Medulla oblongata (tissue), 1 donor: ENCODE measurements around the gene GALNT14.

ENCODE experiments used
- DNase-seq: peaks from one replicate; pipeline ENCODE4 v3.0.0-alpha.2; 2015; ENCODE audit errors: extremely low spot score

GALNT14 gene

DNA sequence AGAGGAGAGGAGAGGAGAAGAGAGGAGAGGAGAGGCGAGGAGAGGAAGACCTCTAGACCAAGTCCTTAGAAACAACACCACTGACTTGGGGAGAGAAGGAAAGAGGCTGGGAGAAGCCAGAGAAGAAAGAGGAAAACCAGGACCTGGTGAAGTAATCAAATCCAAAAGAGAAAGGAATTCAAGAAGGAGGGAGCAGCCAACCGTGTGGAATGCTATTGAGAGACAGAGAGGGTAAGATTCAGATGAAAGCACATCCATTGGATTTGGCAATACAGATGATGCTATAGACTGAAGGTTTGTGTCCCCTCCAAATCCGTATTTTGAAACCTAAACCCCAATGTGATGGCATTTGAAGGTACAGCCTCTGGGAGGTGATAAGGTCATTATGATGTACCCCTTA is 50.7 kb downstream of the GALNT14 start:
- no peak for DNase-seq

DNA sequence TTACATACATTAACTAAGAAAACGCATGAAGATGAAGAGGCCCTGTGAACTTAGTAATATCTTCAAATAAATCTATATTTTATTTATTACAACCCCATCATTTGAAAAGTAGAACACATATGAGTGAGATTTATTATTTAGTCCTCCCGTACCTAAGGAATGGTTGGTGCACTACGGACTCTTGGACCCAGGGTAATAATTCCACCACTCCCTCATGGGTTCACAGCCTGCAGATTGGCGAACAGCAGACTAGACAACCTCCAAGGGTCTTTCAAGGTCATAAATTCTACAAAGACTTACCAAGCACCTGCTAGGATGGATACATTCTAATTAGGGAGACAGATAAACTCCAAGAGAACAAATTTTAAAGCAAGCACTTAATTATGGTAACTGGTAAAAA is 51.6 kb downstream of the GALNT14 start:
- no peak for DNase-seq

- DNase-seq: no peak
Measured at GRCh38 chr2:31083234-31083993, 54.8 kb downstream of the GALNT14 start.

GRCh38 chr2:31082002-31082401 is 56.2 kb downstream of the GALNT14 start:
- DNase-seq: no peak

- DNase-seq: no peak
Measured at GRCh38 chr2:31081492-31081891, 56.7 kb downstream of the GALNT14 start.

GRCh38 chr2:31080361-31080760 is 57.9 kb downstream of the GALNT14 start:
- no peak for DNase-seq

GRCh38 chr2:31079665-31080064 is 58.6 kb downstream of the GALNT14 start:
- no peak for DNase-seq

GRCh38 chr2:31078579-31079105 is 59.6 kb downstream of the GALNT14 start:
- no peak for DNase-seq

GRCh38 chr2:31078011-31078410 is 60.2 kb downstream of the GALNT14 start:
- DNase-seq: no peak

DNA sequence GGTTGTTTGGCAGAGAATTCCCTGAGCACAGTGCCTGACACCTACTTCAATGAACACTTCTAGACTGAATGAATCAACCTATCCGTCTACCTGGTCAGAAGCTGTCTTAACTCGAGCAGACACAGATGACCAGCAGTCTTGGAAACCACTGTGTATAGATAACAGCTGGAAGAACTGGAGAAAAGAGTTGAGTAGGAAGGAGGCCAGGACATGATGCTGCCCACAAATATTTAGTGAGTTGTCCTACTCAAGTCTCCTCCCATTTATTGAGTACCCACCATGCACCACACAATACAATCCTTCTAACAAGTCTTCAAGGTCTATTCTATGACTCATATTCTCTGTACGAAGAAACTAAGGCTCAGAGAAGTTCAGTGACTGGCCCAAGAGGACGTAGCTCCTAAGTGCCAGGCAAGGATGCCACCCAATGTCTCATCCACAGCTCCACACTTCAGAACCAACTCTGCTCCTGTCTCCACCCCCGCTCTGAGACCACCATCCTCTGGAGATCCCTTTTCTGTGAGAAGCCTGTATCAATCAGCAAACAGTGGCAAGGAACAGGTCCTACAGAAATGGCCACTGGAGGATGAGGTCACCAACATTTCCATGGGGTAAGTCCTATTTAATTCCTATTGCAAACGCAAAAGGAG is 62.2 kb downstream of the GALNT14 start:
- DNase-seq: no peak

GRCh38 chr2:31075431-31075830 is 62.8 kb downstream of the GALNT14 start:
- no peak for DNase-seq

GRCh38 chr2:31071741-31072140 is 66.5 kb downstream of the GALNT14 start:
- no peak for DNase-seq

GRCh38 chr2:31070339-31071125 is 67.7 kb downstream of the GALNT14 start:
- no peak for DNase-seq

DNA sequence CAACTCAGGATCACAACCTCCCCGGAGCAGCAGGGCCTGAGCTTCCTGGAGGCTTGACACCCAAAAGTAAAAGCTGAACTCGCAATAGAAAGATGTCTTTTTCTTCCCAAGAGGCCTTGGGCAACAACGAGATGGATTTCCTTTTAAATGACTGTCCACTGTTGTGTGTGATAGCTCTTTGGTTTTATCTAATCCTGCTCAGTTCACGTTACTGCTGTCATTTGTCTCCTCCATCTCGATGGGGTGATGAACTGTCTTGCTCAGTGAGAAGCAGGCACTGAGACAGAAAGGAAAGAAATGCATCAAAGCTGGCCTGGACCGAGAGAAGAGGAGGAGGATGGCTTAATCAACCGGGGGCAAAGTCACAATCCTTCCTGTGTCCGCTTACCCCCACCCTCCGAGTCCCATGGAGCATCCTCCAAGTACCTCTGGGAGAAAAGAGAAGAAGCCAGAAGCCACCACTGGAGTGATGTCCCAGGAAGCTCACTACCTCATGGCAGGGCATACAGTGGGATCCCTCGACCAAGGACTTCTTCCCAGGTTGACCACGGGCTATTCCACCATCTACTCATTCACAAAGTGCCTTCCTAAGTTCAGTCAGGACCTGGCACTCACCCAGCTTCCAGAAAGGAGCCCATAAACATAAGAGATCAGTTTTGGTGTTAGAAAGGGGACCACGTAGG is 68.5 kb downstream of the GALNT14 start:
- no peak for DNase-seq

DNA sequence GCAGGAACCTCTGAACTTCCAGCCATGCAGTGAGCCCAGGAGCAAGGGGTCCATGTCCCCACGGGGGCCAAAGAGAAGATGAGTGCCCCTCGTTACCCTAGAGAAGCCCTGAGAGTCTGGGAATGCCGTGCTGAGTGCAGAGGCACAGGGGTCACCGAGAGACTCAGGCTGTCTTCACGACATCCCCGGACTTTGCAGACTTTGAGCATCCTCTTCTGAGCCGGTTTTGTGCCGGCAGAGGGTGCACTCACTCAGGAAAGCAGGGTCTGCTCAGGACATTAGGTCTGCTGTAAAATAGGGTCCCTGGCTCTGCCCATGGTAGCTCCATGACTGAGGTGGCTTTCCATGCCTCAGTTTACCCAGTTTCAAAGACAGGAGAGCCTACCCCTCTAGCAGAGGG is 71.0 kb downstream of the GALNT14 start:
- DNase-seq: peak; percentile 37

- peak; percentile 68 for DNase-seq
Measured at GRCh38 chr2:31066551-31066950, 71.7 kb downstream of the GALNT14 start.

GRCh38 chr2:31066086-31066485 is 72.2 kb downstream of the GALNT14 start:
- DNase-seq: no peak

DNA sequence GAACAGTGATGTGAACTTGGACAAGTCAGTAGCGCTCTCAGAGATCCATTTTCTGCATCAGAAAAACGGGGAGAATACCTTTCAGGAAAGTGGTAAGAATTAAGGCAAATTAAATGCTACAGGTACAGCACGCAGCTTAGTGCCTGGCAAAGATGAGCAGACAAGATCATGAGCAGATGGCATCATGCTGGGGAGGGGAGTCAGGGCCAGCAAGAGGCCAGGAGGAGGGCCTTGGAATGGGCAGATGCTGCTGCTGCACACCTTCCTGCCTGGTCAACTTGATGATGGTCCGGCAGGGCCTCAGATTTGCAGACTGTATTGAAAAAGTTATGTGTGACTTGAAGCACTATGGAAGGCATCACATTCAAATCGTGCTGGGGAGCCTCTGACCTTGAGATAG is 72.9 kb downstream of the GALNT14 start:
- no peak for DNase-seq

DNA sequence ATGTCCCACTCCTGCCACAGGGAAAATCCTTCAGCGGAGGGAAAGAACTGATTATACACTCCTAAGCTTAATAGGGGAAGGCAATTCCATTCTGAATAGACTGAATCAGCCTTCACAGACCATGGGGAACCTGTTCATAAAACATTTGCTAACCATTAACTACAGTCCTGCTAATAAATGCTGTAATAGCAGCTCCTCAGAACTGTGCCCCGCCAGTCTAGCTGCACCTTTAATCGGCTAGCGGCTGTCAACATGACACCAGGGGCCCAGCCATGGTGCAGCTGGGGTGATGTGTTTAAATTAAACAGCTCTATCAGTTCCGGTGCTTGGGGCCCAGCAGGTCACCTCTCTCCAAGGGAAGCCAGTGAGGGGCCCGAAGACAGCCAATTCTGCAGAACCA is 77.8 kb downstream of the GALNT14 start:
- DNase-seq: no peak

GRCh38 chr2:31058096-31059035 is 79.9 kb downstream of the GALNT14 start:
- DNase-seq: no peak

DNA sequence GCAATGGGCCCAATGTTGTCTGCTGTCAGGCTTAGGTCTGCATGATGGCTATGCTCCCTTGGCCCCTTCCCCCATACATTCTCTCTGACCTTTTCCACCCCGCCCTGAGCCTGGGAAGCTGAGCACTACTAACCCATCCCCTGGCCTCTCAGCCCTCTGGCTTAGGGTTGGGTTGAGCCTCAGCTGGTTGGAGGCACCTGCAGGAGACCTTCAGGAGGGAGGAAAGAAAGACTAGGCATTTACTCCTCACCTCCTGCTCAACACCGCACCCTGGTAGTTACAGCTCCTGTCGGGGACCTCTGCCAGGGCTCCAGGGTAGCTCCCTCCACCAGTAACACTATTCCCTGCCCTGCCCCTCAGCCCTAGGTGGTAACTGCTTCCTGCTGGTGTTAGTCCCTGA is 80.5 kb downstream of the GALNT14 start:
- DNase-seq: no peak
